GM23248 (cell line): Measurements from ENCODE around the gene INHBB. TPM values are rescaled to one million over a fixed set of nuclear protein-coding genes. Genes with fewer than 3 reads are reported as not detected.

ENCODE experiments used
- DNase-seq: peaks from one replicate; pipeline ENCODE4 v3.0.0-alpha.2; 2015
- H2AFZ ChIP-seq: fragments of 200-600 bp; sonication (generic); 2 replicates; pipeline ENCODE4 v1.6.1; 2016; ENCODE audit warnings: antibody characterized with exemption
- H3F3A ChIP-seq: fragments of 200-600 bp; sonication (generic); 2 replicates; pipeline ENCODE4 v1.6.1; 2016; ENCODE audit warnings: mild to moderate bottlenecking, antibody characterized with exemption, mixed run types; ENCODE audit not compliant: insufficient read depth
- H3K27ac ChIP-seq: fragments of 200-600 bp; sonication (generic); 2 replicates; pipeline ENCODE4 v1.5.1; 2016; ENCODE audit warnings: mild to moderate bottlenecking
- H3K27me3 ChIP-seq: fragments of 200-600 bp; sonication (generic); replicated peaks from 2 replicates; pipeline ENCODE4 v1.6.1; 2016; ENCODE audit warnings: mild to moderate bottlenecking; ENCODE audit not compliant: insufficient read depth
- H3K36me3 ChIP-seq: fragments of 200-600 bp; sonication (generic); 2 replicates; pipeline ENCODE4 v1.6.1; 2016; ENCODE audit warnings: low read depth, mild to moderate bottlenecking
- H3K4me1 ChIP-seq: fragments of 200-600 bp; sonication (generic); 2 replicates; pipeline ENCODE4 v1.6.1; 2016; ENCODE audit warnings: mild to moderate bottlenecking; ENCODE audit not compliant: insufficient read depth
- H3K4me2 ChIP-seq: fragments of 200-600 bp; sonication (generic); one replicate; pipeline ENCODE4 v1.6.1; 2016; ENCODE audit warnings: mild to moderate bottlenecking; ENCODE audit not compliant: unreplicated experiment
- H3K4me3 ChIP-seq: fragments of 200-600 bp; sonication (generic); 2 replicates; pipeline ENCODE4 v1.5.1; 2016; ENCODE audit warnings: mild to moderate bottlenecking
- H3K79me2 ChIP-seq: fragments of 200-600 bp; sonication (generic); 2 replicates; pipeline ENCODE4 v1.6.1; 2016; ENCODE audit warnings: mild to moderate bottlenecking; ENCODE audit not compliant: insufficient read depth
- H3K9ac ChIP-seq: fragments of 200-600 bp; sonication (generic); 2 replicates; pipeline ENCODE4 v1.6.1; 2016; ENCODE audit warnings: mild to moderate bottlenecking
- H3K9me2 ChIP-seq: fragments of 200-600 bp; sonication (generic); 2 replicates; pipeline ENCODE4 v1.6.1; 2016; ENCODE audit warnings: mixed run types, mild to moderate bottlenecking, moderate library complexity; ENCODE audit not compliant: insufficient read depth
- H3K9me3 ChIP-seq: fragments of 200-600 bp; sonication (generic); one replicate; pipeline ENCODE4 v1.6.1; 2017; ENCODE audit warnings: low read depth
- H4K20me1 ChIP-seq: fragments of 200-600 bp; sonication (generic); 2 replicates; pipeline ENCODE4 v1.6.0; 2016; ENCODE audit not compliant: insufficient read depth
- EZH2 ChIP-seq: fragments of 200-600 bp; sonication (generic); IDR thresholded peaks from 2 replicates; pipeline ENCODE4 v1.6.1; 2018; ENCODE audit warnings: antibody characterized with exemption, mild to moderate bottlenecking; ENCODE audit not compliant: insufficient read depth, poor library complexity, severe bottlenecking
- EZH2phosphoT487 ChIP-seq: fragments of 200-600 bp; sonication (generic); IDR thresholded peaks from 2 replicates; pipeline ENCODE4 v1.6.1; 2018; ENCODE audit warnings: antibody characterized with exemption, moderate library complexity, mild to moderate bottlenecking, low read depth; ENCODE audit not compliant: insufficient read depth
- WGBS, 2 experiments: methylation state at CpG; one replicate each; pipeline ENCODE4 v1.1.6; 2015 to 2017; ENCODE audit warnings: low lambda C conversion rate in 2 of 2, low coverage in 1 of 2; ENCODE audit errors: missing lambda C conversion rate in 2 of 2; 5-methylcytosine and 5-hydroxymethylcytosine counted together
- in situ Hi-C: fragments of 300-500 bp; cut with MboI; formaldehyde crosslinking; loops from 2 replicates; pipeline ENCODE4 v1.15.0; 2020
- polyA plus RNA-seq: library from polyadenylated mRNA; unstranded; fragments of >200 nt; fragmentation: Nextera tagmentation; extraction: Ambion mirVana; gene quantifications from 2 replicates; pipeline ENCODE4 v1.2.1, GENCODE V29; 2016
- total RNA-seq: library from RNA; depleted of rRNA; stranded (reverse); fragments of >200 nt; shearing (Covaris generic); gene quantifications from 2 replicates; pipeline ENCODE4 v1.2.3, GENCODE V29; 2014

INHBB gene
- total and polyA plus RNA-seq, 2 experiments from 2014 or later, result 0.49 to 5.6 TPM

DNA sequence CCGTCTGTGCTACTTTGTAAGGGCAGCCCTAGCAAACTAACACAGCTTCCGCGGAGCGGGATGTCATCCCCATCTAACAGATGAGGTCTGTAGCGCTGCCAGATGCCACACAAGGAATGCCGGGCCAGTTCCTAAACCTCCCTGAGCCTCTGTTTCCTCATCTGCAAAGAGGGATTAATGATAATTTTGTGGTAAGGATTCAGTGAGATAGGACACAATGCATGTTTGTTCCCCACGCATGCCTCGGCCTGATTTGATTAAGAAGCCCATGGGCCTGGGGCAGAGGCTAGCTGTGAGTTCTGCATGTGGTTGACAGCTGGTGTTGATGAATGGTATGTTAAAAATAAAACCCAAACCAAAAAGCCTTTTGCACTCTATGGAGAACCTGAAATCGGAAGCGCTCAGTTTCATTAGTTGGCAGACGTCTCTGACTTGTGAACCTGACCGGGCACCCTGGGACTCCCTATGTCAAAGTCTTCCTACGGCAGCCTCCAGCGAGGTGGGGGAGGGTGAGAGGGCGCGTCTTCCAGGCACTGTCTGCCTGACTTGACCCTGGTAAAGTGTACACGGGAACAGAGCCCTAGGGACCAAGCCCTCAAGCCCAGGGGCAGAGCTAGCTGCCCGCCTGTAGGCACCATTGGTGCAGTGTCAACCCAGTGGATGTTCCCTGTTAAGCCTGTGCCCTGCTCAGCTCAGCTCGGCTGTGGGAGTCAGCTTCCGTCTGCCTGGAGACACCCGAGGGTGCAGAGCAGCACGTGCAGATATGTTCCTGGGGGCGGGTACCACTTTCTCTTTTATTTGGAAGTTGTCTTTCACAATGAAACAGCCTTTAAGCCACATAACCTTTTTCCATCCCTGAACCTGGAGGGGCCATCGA lies 14.8 kb upstream of the INHBB start:
- Histone ChIP-seq H3K27ac (no peak overlapping the region), H3K4me1 (no peaks in the 10 kb centered on the region), H3K36me3 (no peaks in the 10 kb centered on the region), H3K9me2 (no peaks in the 10 kb centered on the region), H3K4me3 (no peak overlapping the region), H4K20me1 (no peaks in the 10 kb centered on the region), H3K9ac (no peak overlapping the region), H3K9me3 (no peaks in the 10 kb centered on the region), H2AFZ (no peak overlapping the region), H3F3A (no peaks in the 10 kb centered on the region), H3K79me2 (no peaks in the 10 kb centered on the region), H3K27me3 (peaks cover 30% of the 10 kb centered on the region), H3K4me2 (no peak overlapping the region)
- TF ChIP-seq EZH2phosphoT487 (no peak), EZH2 (no peak)
- 53 to 54% methylated on average over 24 of the region's 24 CpGs for WGBS, 2 experiments
- in situ Hi-C loops, result loop anchor here (25.0 kb wide), 1 partner anchor 756 kb away; no protein-coding TSS in a partner anchor
- DNase-seq, result no peak

DNA sequence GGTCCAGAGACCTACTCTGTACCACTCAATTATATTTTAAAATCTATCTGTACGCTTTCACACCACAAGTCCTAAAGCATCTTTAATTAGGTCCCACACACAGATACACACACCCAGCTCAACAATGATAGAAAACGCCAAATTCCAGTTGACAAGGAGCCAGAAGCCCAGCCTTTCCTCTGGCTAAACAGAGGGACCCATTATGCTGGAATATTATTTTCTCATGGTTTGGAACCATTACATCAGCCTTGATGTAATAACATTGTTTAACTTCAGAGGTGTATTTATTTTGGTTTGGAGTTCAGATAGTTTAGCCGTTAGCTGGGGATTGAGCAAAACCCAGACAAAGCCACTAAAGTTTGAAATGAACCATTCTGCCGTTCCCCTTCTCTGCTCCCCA lies 14.0 kb upstream of the INHBB start:
- H3K4me2 ChIP-seq, result no peak overlapping the region
- no peak for DNase-seq
- 64% methylated on average over 4 of the region's 4 CpGs for WGBS, 2 experiments

DNA sequence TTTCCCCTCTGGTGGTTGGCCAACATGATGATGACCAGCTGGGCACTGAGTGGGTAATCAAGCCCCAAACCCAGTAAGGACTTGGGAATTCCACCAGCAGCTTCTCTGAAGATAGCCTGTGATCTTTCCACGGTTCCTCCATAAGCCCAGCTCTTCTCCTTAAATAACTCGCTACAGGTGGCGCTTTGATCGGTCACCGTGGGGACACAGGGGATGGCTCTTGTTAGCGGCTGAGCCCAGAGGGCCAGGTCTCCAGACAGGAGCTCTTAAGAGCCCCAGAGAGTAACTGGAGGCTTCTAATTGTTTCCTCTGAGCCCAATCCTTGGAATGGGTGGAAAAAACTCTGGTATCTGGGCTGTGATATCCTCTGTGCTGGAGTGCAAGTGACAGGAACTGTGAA lies 13.6 kb upstream of the INHBB start:
- H3K4me1 ChIP-seq, result no peaks in the 10 kb centered on the region
- H4K20me1 ChIP-seq, result no peaks in the 10 kb centered on the region
- no peak overlapping the region for H3K4me2 ChIP-seq
- DNase-seq, result no peak
- H3F3A ChIP-seq, result no peaks in the 10 kb centered on the region
- no peak for TF ChIP-seq EZH2
- no peak for TF ChIP-seq EZH2phosphoT487
- H3K9me3 ChIP-seq, result no peaks in the 10 kb centered on the region
- 90 to 95% methylated on average over 6 of the region's 6 CpGs for WGBS, 2 experiments
- no peaks in the 10 kb centered on the region for H3K36me3 ChIP-seq
- no peaks in the 10 kb centered on the region for H3K9me2 ChIP-seq
- no peak overlapping the region for H2AFZ ChIP-seq
- H3K27me3 ChIP-seq, result peaks cover 30% of the 10 kb centered on the region
- no peaks in the 10 kb centered on the region for H3K79me2 ChIP-seq
- in situ Hi-C loops, result loop anchor here (25.0 kb wide), 1 partner anchor 755 kb away; no protein-coding TSS in a partner anchor
- no peak overlapping the region for H3K4me3 ChIP-seq
- no peak overlapping the region for H3K27ac ChIP-seq
- H3K9ac ChIP-seq, result no peak overlapping the region

More for the DNA sequence above, 14.0 kb upstream of the INHBB start:
- no peaks in the 10 kb centered on the region for H3F3A ChIP-seq
- TF ChIP-seq EZH2 (no peak), EZH2phosphoT487 (no peak)
- H3K4me1 ChIP-seq, result no peaks in the 10 kb centered on the region
- no peaks in the 10 kb centered on the region for H3K79me2 ChIP-seq
- H3K36me3 ChIP-seq, result no peaks in the 10 kb centered on the region
- H2AFZ ChIP-seq, result no peak overlapping the region
- H4K20me1 ChIP-seq, result no peaks in the 10 kb centered on the region
- no peaks in the 10 kb centered on the region for H3K9me2 ChIP-seq
- in situ Hi-C loops, result loop anchor here (25.0 kb wide), 1 partner anchor 755 kb away; no protein-coding TSS in a partner anchor
- H3K27ac ChIP-seq, result no peak overlapping the region
- H3K4me3 ChIP-seq, result no peak overlapping the region
- H3K9ac ChIP-seq, result no peak overlapping the region
- H3K9me3 ChIP-seq, result no peaks in the 10 kb centered on the region
- H3K27me3 ChIP-seq, result peaks cover 30% of the 10 kb centered on the region

GRCh38 chr2:120334068-120334467 lies 11.9 kb upstream of the INHBB start:
- Histone ChIP-seq H3K4me2 (no peak overlapping the region), H2AFZ (no peak overlapping the region), H3F3A (no peaks in the 10 kb centered on the region), H4K20me1 (no peaks in the 10 kb centered on the region), H3K9me2 (no peaks in the 10 kb centered on the region), H3K27me3 (peaks cover 30% of the 10 kb centered on the region), H3K36me3 (no peaks in the 10 kb centered on the region), H3K4me3 (no peak overlapping the region), H3K9me3 (no peaks in the 10 kb centered on the region), H3K79me2 (no peaks in the 10 kb centered on the region), H3K9ac (no peak overlapping the region), H3K4me1 (no peaks in the 10 kb centered on the region), H3K27ac (no peak overlapping the region)
- DNase-seq, result no peak
- TF ChIP-seq EZH2phosphoT487, result no peak
- no peak for TF ChIP-seq EZH2
- WGBS, 2 experiments, result 95 to 100% methylated on average over 1 of the region's 1 CpG
- in situ Hi-C loops, result loop anchor here (25.0 kb wide), 1 partner anchor 753 kb away; no protein-coding TSS in a partner anchor
